ENCODE measurements around the gene BARHL1.

Gene BARHL1

GRCh38 chr9:132588501-132589147 is 6.2 kb downstream of the BARHL1 start:
- DNase-seq, result no peak

GRCh38 chr9:132589148-132590036 is 7.0 kb downstream of the BARHL1 start:
- no peak for DNase-seq

- no peak for DNase-seq
These were observed 7.6 kb downstream of the BARHL1 start for GRCh38 chr9:132590037-132590317.

GRCh38 chr9:132590318-132591182 is 8.1 kb downstream of the BARHL1 start:
- no peak for DNase-seq

- DNase-seq, result no peak
These were observed 8.8 kb downstream of the BARHL1 start for GRCh38 chr9:132591244-132591643.

- DNase-seq, result no peak
These were observed 9.4 kb downstream of the BARHL1 start for GRCh38 chr9:132591751-132592314.

GRCh38 chr9:132592451-132592850 is 10.0 kb downstream of the BARHL1 start:
- no peak for DNase-seq

- no peak for DNase-seq
These were observed 12.0 kb downstream of the BARHL1 start for GRCh38 chr9:132594412-132594811.

- DNase-seq, result no peak
These were observed 12.9 kb downstream of the BARHL1 start for GRCh38 chr9:132595319-132595718.

GRCh38 chr9:132596200-132596599 is 13.8 kb downstream of the BARHL1 start:
- DNase-seq, result no peak

GRCh38 chr9:132597073-132597775 is 14.8 kb downstream of the BARHL1 start:
- no peak for DNase-seq

GRCh38 chr9:132600326-132600984 is 18.0 kb downstream of the BARHL1 start:
- DNase-seq, result no peak

- DNase-seq, result no peak
These were observed 19.8 kb downstream of the BARHL1 start for GRCh38 chr9:132602207-132602606.

GRCh38 chr9:132605387-132605786 is 23.0 kb downstream of the BARHL1 start:
- DNase-seq, result no peak

GRCh38 chr9:132606066-132606465 is 23.7 kb downstream of the BARHL1 start:
- DNase-seq, result no peak

GRCh38 chr9:132609184-132609583 is 26.8 kb downstream of the BARHL1 start:
- no peak for DNase-seq

GRCh38 chr9:132609829-132610228 is 27.4 kb downstream of the BARHL1 start:
- DNase-seq, result no peak

GRCh38 chr9:132610661-132611060 is 28.3 kb downstream of the BARHL1 start:
- DNase-seq, result no peak

- DNase-seq, result no peak
These were observed 31.9 kb downstream of the BARHL1 start for GRCh38 chr9:132614324-132614723.

- no peak for DNase-seq
These were observed 33.4 kb downstream of the BARHL1 start for GRCh38 chr9:132615774-132616173.

- DNase-seq, result no peak
These were observed 34.3 kb downstream of the BARHL1 start for GRCh38 chr9:132616725-132617124.

- DNase-seq, result no peak
These were observed 39.8 kb downstream of the BARHL1 start for GRCh38 chr9:132622159-132622558.
